ENCODE data around the gene PLCB3. TPM values are rescaled to one million over a fixed set of nuclear protein-coding genes. Genes with fewer than 3 reads are reported as not detected.

Gene PLCB3
- total RNA-seq, 1 donor from 2014 or later: 43.5 TPM

- DNase-seq (ENCODE audit: low read depth): peak; percentile 98
- peak within 1 kb of the TSS; percentile 97 for H3K4me3 ChIP-seq (ENCODE audit: low read depth, low read length)
- TF ChIP-seq CTCF (conservative IDR thresholded peaks at IDR 0.05; ENCODE audit: low read depth, low read length): no peak
Measured at GRCh38 chr11:64317325-64317960, 66.1 kb downstream of the PLCB3 start, which contains the start of gene TRMT112. TSS of gene TRMT112 (minus strand) at chr11:64317559. CDS start at chr11:64317526, 33 bp downstream.

- peak within 1 kb of the TSS; percentile 97 for H3K4me3 ChIP-seq (ENCODE audit: low read depth, low read length)
- peak; percentile 86 for DNase-seq (ENCODE audit: low read depth)
- peak; percentile 25 for TF ChIP-seq CTCF (conservative IDR thresholded peaks at IDR 0.05; ENCODE audit: low read depth, low read length)
Measured at GRCh38 chr11:64317961-64318765, 66.8 kb downstream of the PLCB3 start, which contains the start of gene PRDX5. TSS of gene PRDX5 (plus strand) at chr11:64318121. CDS start at chr11:64318216, 95 bp downstream.

Other genes starting within 250 kb of the PLCB3 start
- not detected in 2 replicates for gene FLRT1, start 215.6 kb upstream of the PLCB3 start, total RNA-seq
- 18.7 and 27.8 TPM in 2 replicates for gene MACROD1, start 85.4 kb upstream of the PLCB3 start, total RNA-seq
- 275 and 315 TPM in 2 replicates for gene STIP1, start 65.4 kb upstream of the PLCB3 start, total RNA-seq
- gene FERMT3, start 44.8 kb upstream of the PLCB3 start, total RNA-seq: 0.29 and 2.8 TPM in 2 replicates
- 63.3 and 98.1 TPM in 2 replicates for gene TRPT1, start 25.3 kb upstream of the PLCB3 start, total RNA-seq
- gene NUDT22, start 25.3 kb upstream of the PLCB3 start, total RNA-seq: 69.2 and 91.9 TPM in 2 replicates
- gene DNAJC4, start 21.0 kb upstream of the PLCB3 start, total RNA-seq: 12.5 and 17.6 TPM in 2 replicates
- gene VEGFB, start 16.9 kb upstream of the PLCB3 start, total RNA-seq: 15.6 and 25.7 TPM in 2 replicates
- 72.6 and 184 TPM in 2 replicates for gene FKBP2, start 10.4 kb upstream of the PLCB3 start, total RNA-seq
- gene PPP1R14B, start 4.6 kb upstream of the PLCB3 start, total RNA-seq: 674 and 753 TPM in 2 replicates
- gene BAD, start 33.1 kb downstream of the PLCB3 start, total RNA-seq: 113 and 156 TPM in 2 replicates
- gene GPR137, start 34.3 kb downstream of the PLCB3 start, total RNA-seq: 16.3 and 24.8 TPM in 2 replicates
- gene KCNK4, start 39.8 kb downstream of the PLCB3 start, total RNA-seq: 0.51 TPM in 1 of 2 replicates, not detected in the other
- not detected in 2 replicates for gene CATSPERZ, start 48.8 kb downstream of the PLCB3 start, total RNA-seq
- 47.2 and 61.9 TPM in 2 replicates for gene ESRRA, start 54.0 kb downstream of the PLCB3 start, total RNA-seq
- gene TRMT112, start 66.0 kb downstream of the PLCB3 start, total RNA-seq: 359 and 470 TPM in 2 replicates
- 284 and 357 TPM in 2 replicates for gene PRDX5, start 66.6 kb downstream of the PLCB3 start, total RNA-seq
- 2.5 and 4.8 TPM in 2 replicates for gene CCDC88B, start 88.7 kb downstream of the PLCB3 start, total RNA-seq
- 37.1 and 69.9 TPM in 2 replicates for gene RPS6KA4, start 107.6 kb downstream of the PLCB3 start, total RNA-seq

Data from epithelial cell of proximal tubule (primary cell).